ENCODE data around the gene NKX2-1.

Gene NKX2-1

GRCh38 chr14:36517242-36518030 is 2.6 kb downstream of the NKX2-1 start:
- H3K9ac ChIP-seq (ENCODE audit: low read depth in 1 of 2, low read length in 2 of 2) = no peak overlapping the region
- no peaks in the 10 kb centered on the region for H3K9me3 ChIP-seq (ENCODE audit: control insufficient read depth in 1 of 2, low read length in 2 of 2)
- H3K4me1 ChIP-seq (ENCODE audit: control insufficient read depth in 1 of 2, insufficient read depth in 2 of 2, low read length in 2 of 2) = peaks cover 8% of the 10 kb centered on the region in 2 donors
- no peak overlapping the region for H3K4me3 ChIP-seq (ENCODE audit: low read depth in 1 of 2, low read length in 2 of 2)
- H3K36me3 ChIP-seq (ENCODE audit: control insufficient read depth in 1 of 2, insufficient read depth in 2 of 2, low read length in 2 of 2) = no peaks in the 10 kb centered on the region
- peaks cover 80 to 82% of the 10 kb centered on the region in 2 donors for H3K27me3 ChIP-seq (ENCODE audit: control insufficient read depth in 1 of 2, insufficient read depth in 2 of 2, low read length in 2 of 2)
- no peak overlapping the region for H3K27ac ChIP-seq (ENCODE audit: low read depth, low read length)

GRCh38 chr14:36516719-36517241 is 3.3 kb downstream of the NKX2-1 start:
- H3K27me3 ChIP-seq (ENCODE audit: control insufficient read depth in 1 of 2, insufficient read depth in 2 of 2, low read length in 2 of 2) = peaks cover 80 to 82% of the 10 kb centered on the region in 2 donors
- H3K9ac ChIP-seq (ENCODE audit: low read depth in 1 of 2, low read length in 2 of 2) = no peak overlapping the region
- no peaks in the 10 kb centered on the region for H3K9me3 ChIP-seq (ENCODE audit: control insufficient read depth in 1 of 2, low read length in 2 of 2)
- H3K4me1 ChIP-seq (ENCODE audit: control insufficient read depth in 1 of 2, insufficient read depth in 2 of 2, low read length in 2 of 2) = peaks cover 8% of the 10 kb centered on the region in 2 donors
- H3K27ac ChIP-seq (ENCODE audit: low read depth, low read length) = no peak overlapping the region
- H3K4me3 ChIP-seq (ENCODE audit: low read depth in 1 of 2, low read length in 2 of 2) = no peak overlapping the region
- H3K36me3 ChIP-seq (ENCODE audit: control insufficient read depth in 1 of 2, insufficient read depth in 2 of 2, low read length in 2 of 2) = no peaks in the 10 kb centered on the region

- Histone ChIP-seq H3K4me3 (ENCODE audit: low read depth in 1 of 2, low read length in 2 of 2) (no peak overlapping the region), H3K4me1 (ENCODE audit: control insufficient read depth in 1 of 2, insufficient read depth in 2 of 2, low read length in 2 of 2) (peaks cover 7 to 8% of the 10 kb centered on the region in 2 donors), H3K27ac (ENCODE audit: low read depth, low read length) (no peak overlapping the region), H3K36me3 (ENCODE audit: control insufficient read depth in 1 of 2, insufficient read depth in 2 of 2, low read length in 2 of 2) (no peaks in the 10 kb centered on the region), H3K9me3 (ENCODE audit: control insufficient read depth in 1 of 2, low read length in 2 of 2) (no peaks in the 10 kb centered on the region), H3K27me3 (ENCODE audit: control insufficient read depth in 1 of 2, insufficient read depth in 2 of 2, low read length in 2 of 2) (peaks cover 76 to 79% of the 10 kb centered on the region in 2 donors), H3K9ac (ENCODE audit: low read depth in 1 of 2, low read length in 2 of 2) (no peak overlapping the region)
Observed at GRCh38 chr14:36515896-36516718, 3.9 kb downstream of the NKX2-1 start.

- Histone ChIP-seq H3K9ac (ENCODE audit: low read depth in 1 of 2, low read length in 2 of 2) (no peak overlapping the region), H3K4me1 (ENCODE audit: control insufficient read depth in 1 of 2, insufficient read depth in 2 of 2, low read length in 2 of 2) (peaks cover 0 to 8% of the 10 kb centered on the region in 2 donors), H3K36me3 (ENCODE audit: control insufficient read depth in 1 of 2, insufficient read depth in 2 of 2, low read length in 2 of 2) (no peaks in the 10 kb centered on the region), H3K9me3 (ENCODE audit: control insufficient read depth in 1 of 2, low read length in 2 of 2) (no peaks in the 10 kb centered on the region), H3K27me3 (ENCODE audit: control insufficient read depth in 1 of 2, insufficient read depth in 2 of 2, low read length in 2 of 2) (peaks cover 78 to 82% of the 10 kb centered on the region in 2 donors), H3K27ac (ENCODE audit: low read depth, low read length) (no peak overlapping the region), H3K4me3 (ENCODE audit: low read depth in 1 of 2, low read length in 2 of 2) (no peak overlapping the region)
Observed at GRCh38 chr14:36515105-36515593, 4.9 kb downstream of the NKX2-1 start.

GRCh38 chr14:36514278-36515104 is 5.5 kb downstream of the NKX2-1 start:
- no peak overlapping the region for H3K4me3 ChIP-seq (ENCODE audit: low read depth in 1 of 2, low read length in 2 of 2)
- no peaks in the 10 kb centered on the region for H3K36me3 ChIP-seq (ENCODE audit: control insufficient read depth in 1 of 2, insufficient read depth in 2 of 2, low read length in 2 of 2)
- peaks cover 78 to 82% of the 10 kb centered on the region in 2 donors for H3K27me3 ChIP-seq (ENCODE audit: control insufficient read depth in 1 of 2, insufficient read depth in 2 of 2, low read length in 2 of 2)
- H3K9me3 ChIP-seq (ENCODE audit: control insufficient read depth in 1 of 2, low read length in 2 of 2) = no peaks in the 10 kb centered on the region
- no peak overlapping the region for H3K9ac ChIP-seq (ENCODE audit: low read depth in 1 of 2, low read length in 2 of 2)
- no peak overlapping the region for H3K27ac ChIP-seq (ENCODE audit: low read depth, low read length)
- H3K4me1 ChIP-seq (ENCODE audit: control insufficient read depth in 1 of 2, insufficient read depth in 2 of 2, low read length in 2 of 2) = peaks cover 0 to 2% of the 10 kb centered on the region in 2 donors

- Histone ChIP-seq H3K4me3 (ENCODE audit: low read depth in 1 of 2, low read length in 2 of 2) (no peak overlapping the region), H3K27me3 (ENCODE audit: control insufficient read depth in 1 of 2, insufficient read depth in 2 of 2, low read length in 2 of 2) (peaks cover 79 to 82% of the 10 kb centered on the region in 2 donors)
Observed at GRCh38 chr14:36513451-36514277, 6.4 kb downstream of the NKX2-1 start.

GRCh38 chr14:36513012-36513420 is 7.0 kb downstream of the NKX2-1 start:
- Histone ChIP-seq H3K27me3 (ENCODE audit: control insufficient read depth in 1 of 2, insufficient read depth in 2 of 2, low read length in 2 of 2) (peaks cover 78 to 80% of the 10 kb centered on the region in 2 donors), H3K27ac (ENCODE audit: low read depth, low read length) (no peak overlapping the region), H3K4me1 (ENCODE audit: control insufficient read depth in 1 of 2, insufficient read depth in 2 of 2, low read length in 2 of 2) (no peaks in the 10 kb centered on the region), H3K36me3 (ENCODE audit: control insufficient read depth in 1 of 2, insufficient read depth in 2 of 2, low read length in 2 of 2) (no peaks in the 10 kb centered on the region), H3K9ac (ENCODE audit: low read depth in 1 of 2, low read length in 2 of 2) (no peak overlapping the region), H3K9me3 (ENCODE audit: control insufficient read depth in 1 of 2, low read length in 2 of 2) (no peaks in the 10 kb centered on the region), H3K4me3 (ENCODE audit: low read depth in 1 of 2, low read length in 2 of 2) (no peak overlapping the region)

More at GRCh38 chr14:36513451-36514277, 6.4 kb downstream of the NKX2-1 start:
- Histone ChIP-seq H3K9me3 (ENCODE audit: control insufficient read depth in 1 of 2, low read length in 2 of 2) (no peaks in the 10 kb centered on the region), H3K36me3 (ENCODE audit: control insufficient read depth in 1 of 2, insufficient read depth in 2 of 2, low read length in 2 of 2) (no peaks in the 10 kb centered on the region), H3K4me1 (ENCODE audit: control insufficient read depth in 1 of 2, insufficient read depth in 2 of 2, low read length in 2 of 2) (no peaks in the 10 kb centered on the region), H3K9ac (ENCODE audit: low read depth in 1 of 2, low read length in 2 of 2) (no peak overlapping the region), H3K27ac (ENCODE audit: low read depth, low read length) (no peak overlapping the region)

GRCh38 chr14:36512585-36513003 is 7.4 kb downstream of the NKX2-1 start:
- H3K9me3 ChIP-seq (ENCODE audit: control insufficient read depth in 1 of 2, low read length in 2 of 2) = no peaks in the 10 kb centered on the region
- H3K9ac ChIP-seq (ENCODE audit: low read depth in 1 of 2, low read length in 2 of 2) = no peak overlapping the region
- no peaks in the 10 kb centered on the region for H3K36me3 ChIP-seq (ENCODE audit: control insufficient read depth in 1 of 2, insufficient read depth in 2 of 2, low read length in 2 of 2)
- no peak overlapping the region for H3K4me3 ChIP-seq (ENCODE audit: low read depth in 1 of 2, low read length in 2 of 2)
- no peak overlapping the region for H3K27ac ChIP-seq (ENCODE audit: low read depth, low read length)
- peaks cover 81 to 85% of the 10 kb centered on the region in 2 donors for H3K27me3 ChIP-seq (ENCODE audit: control insufficient read depth in 1 of 2, insufficient read depth in 2 of 2, low read length in 2 of 2)
- H3K4me1 ChIP-seq (ENCODE audit: control insufficient read depth in 1 of 2, insufficient read depth in 2 of 2, low read length in 2 of 2) = no peaks in the 10 kb centered on the region

Measured in duodenal mucosa (tissue), 2 donors.